T-helper 2 cell treated with Interferon-gamma antibody and Interleukin-4, amounts not matched to agents 5 μg/mL and 100 μg/mL, for 36 hours (primary cell): ENCODE results near the gene PLEKHO1.
"Not testable (repeated sequence)": the region's sequence is repeated elsewhere in the genome, so short reads cannot be mapped to it uniquely, and the experiment has no call there.

Experiments used
- DNase-seq: peaks from one replicate; pipeline ENCODE4 v3.0.0; 2021; ENCODE audit warnings: low spot score
- H3K27ac Mint-ChIP-seq: one replicate; pipeline ENCODE4 v1.8.0; 2021; ENCODE audit warnings: mild to moderate bottlenecking, mixed read lengths
- H3K27me3 Mint-ChIP-seq: one replicate; pipeline ENCODE4 v1.8.0; 2021; ENCODE audit warnings: low read depth, mixed read lengths
- H3K36me3 Mint-ChIP-seq: one replicate; pipeline ENCODE4 v1.8.0; 2021; ENCODE audit warnings: low read depth, mixed read lengths
- H3K4me1 Mint-ChIP-seq: one replicate; pipeline ENCODE4 v1.8.0; 2021; ENCODE audit warnings: low read depth, mixed read lengths
- H3K4me3 Mint-ChIP-seq: one replicate; pipeline ENCODE4 v1.8.0; 2022; ENCODE audit warnings: mild to moderate bottlenecking, moderate library complexity, mixed read lengths
- H3K9me3 Mint-ChIP-seq: one replicate; pipeline ENCODE4 v1.8.0; 2021; ENCODE audit warnings: mixed read lengths

Gene PLEKHO1

DNA sequence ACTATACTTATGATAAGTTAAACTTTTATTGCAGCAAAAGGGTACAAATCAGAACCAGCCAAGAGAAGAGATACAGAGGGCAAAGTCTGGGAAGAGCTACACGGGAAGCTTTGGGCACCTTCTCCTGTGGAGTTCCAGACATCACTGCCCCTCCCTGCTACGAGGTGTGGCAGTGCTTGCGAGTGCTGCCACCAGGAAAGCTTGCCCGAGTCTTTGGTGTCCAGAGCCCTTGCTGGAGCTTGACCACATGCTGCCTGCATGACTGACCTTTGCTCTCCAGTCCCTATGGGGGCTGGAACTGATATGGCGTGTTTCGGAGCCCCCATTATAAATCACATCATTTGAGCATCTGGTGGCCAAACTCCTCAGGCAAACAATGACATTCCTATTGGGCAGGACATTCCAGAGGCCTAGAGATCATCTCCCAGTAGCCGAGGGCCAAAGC, 23.4 kb downstream of the PLEKHO1 start:
- Mint-ChIP-seq H3K27me3 (peaks cover 3% of the 10 kb centered on the region), H3K4me1 (peaks cover 2% of the 10 kb centered on the region), H3K27ac (no peak overlapping the region), H3K36me3 (no peaks in the 10 kb centered on the region), H3K9me3 (no peaks in the 10 kb centered on the region), H3K4me3 (no peak overlapping the region)
- no peak for DNase-seq

DNA sequence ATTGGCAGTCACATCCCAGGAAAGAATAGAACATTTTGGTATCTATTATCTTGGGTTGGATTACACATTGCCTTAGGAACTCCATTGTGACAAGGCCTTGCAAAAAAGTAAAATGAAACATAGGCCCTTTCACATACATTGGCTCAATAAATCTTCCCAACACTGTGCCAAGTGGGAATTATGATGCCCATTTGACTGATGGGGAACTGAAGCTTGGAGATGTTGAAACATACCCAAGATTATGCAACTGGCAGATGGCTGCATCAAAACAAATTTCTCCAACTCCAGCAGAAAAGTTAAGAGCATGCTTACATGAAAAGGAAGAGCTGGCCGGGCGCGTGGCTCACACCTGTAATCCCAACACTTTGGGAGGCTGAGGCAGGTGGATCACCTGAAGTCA, 26.9 kb downstream of the PLEKHO1 start:
- H3K9me3 Mint-ChIP-seq = no peaks in the 10 kb centered on the region
- no peak overlapping the region for H3K27ac Mint-ChIP-seq
- no peaks in the 10 kb centered on the region for H3K36me3 Mint-ChIP-seq
- no peak overlapping the region for H3K4me3 Mint-ChIP-seq
- H3K4me1 Mint-ChIP-seq = no peaks in the 10 kb centered on the region
- H3K27me3 Mint-ChIP-seq = peaks cover 5% of the 10 kb centered on the region
- DNase-seq = no peak

DNA sequence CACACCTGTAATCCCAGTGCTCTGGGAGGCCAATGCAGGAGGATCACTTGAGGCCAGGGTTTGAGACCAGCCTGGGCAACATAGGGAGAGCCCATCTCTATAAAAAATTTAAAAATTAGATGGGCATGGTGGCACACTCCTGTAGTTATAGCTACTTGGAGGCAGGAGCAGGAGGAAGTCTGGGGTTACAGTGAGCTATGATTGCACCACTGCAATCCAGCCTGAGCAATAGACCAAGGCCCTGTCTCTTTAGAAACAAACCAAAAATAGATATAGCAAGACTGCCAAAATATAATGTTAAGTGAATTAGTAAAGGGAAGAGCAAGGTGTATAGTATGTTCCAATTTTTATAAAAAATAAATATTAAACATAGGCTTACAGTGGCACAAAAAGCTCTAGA, 28.8 kb downstream of the PLEKHO1 start:
- no peaks in the 10 kb centered on the region for H3K36me3 Mint-ChIP-seq
- no peaks in the 10 kb centered on the region for H3K9me3 Mint-ChIP-seq
- H3K4me3 Mint-ChIP-seq = no peak overlapping the region
- H3K27me3 Mint-ChIP-seq = peaks cover 2% of the 10 kb centered on the region
- no peaks in the 10 kb centered on the region for H3K4me1 Mint-ChIP-seq
- H3K27ac Mint-ChIP-seq = no peak overlapping the region
- DNase-seq = no peak

DNA sequence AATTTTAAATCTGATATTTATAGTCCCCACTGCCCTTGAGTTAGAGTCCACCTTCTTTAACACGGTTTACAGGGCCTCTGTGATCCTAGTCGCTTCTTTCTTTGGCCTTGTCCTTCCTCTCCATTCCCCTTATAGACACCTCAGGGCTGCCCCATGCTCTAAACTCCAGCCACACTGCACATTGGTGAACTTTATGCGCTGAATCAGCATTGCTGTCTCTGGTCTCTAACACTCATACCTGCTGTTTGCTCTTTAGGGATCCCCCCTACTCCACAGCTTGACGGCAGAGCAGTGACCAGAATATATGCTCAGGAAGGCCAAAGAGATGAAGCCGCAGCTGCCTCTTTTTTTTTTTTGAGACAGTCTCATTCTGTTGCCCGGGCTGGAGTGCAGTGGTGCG, 30.2 kb downstream of the PLEKHO1 start:
- Mint-ChIP-seq H3K27me3 (peaks cover 2% of the 10 kb centered on the region), H3K4me3 (no peak overlapping the region), H3K27ac (no peak overlapping the region), H3K36me3 (no peaks in the 10 kb centered on the region), H3K9me3 (no peaks in the 10 kb centered on the region), H3K4me1 (no peaks in the 10 kb centered on the region)
- no peak for DNase-seq

DNA sequence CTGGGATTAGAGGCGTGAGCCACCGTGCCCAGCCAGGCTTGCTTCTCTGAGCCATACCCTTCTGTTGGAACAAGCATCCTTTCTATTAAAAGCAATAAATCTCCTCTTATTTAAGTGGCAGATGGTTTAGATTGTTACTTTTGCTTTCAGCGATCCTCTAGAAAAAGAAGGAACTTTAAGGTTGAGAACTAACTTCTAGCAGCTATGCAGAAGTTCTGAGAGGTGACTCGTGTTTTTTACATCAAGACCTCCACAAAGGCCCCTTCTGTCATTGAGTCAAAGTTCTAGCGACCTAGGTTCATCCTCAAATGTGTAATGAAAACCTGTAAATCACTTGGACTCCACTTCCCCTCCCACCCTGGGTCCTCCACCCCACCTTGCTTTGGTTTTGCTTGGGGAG, 30.8 kb downstream of the PLEKHO1 start:
- DNase-seq = no peak
- no peaks in the 10 kb centered on the region for H3K9me3 Mint-ChIP-seq
- H3K4me1 Mint-ChIP-seq = no peaks in the 10 kb centered on the region
- no peaks in the 10 kb centered on the region for H3K36me3 Mint-ChIP-seq
- no peak overlapping the region for H3K4me3 Mint-ChIP-seq
- no peak overlapping the region for H3K27ac Mint-ChIP-seq
- H3K27me3 Mint-ChIP-seq = peaks cover 2% of the 10 kb centered on the region

DNA sequence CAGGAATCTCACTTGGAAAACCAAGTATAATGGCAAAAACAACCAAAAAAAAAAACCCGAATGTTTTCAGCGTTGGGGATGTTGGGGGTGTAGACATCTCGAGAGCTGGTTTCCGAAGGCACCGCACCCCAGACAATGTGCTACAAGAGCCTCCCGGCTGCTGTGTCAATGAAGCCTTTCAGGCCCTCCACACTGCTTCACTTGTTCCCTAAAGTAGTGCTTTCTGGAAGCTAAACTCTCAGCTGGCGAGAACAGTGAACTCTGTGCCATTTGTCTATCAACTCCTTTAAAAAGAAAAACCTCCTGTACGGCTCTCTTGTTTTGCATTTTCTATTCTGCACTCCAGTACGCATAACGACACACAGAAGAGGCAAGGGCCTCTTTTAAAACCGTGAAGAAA, 32.5 kb downstream of the PLEKHO1 start:
- Mint-ChIP-seq H3K27me3 (peaks cover 2% of the 10 kb centered on the region), H3K4me1 (peaks cover 6% of the 10 kb centered on the region), H3K27ac (no peak overlapping the region), H3K4me3 (no peak overlapping the region), H3K9me3 (no peaks in the 10 kb centered on the region), H3K36me3 (no peaks in the 10 kb centered on the region)
- DNase-seq = no peak

DNA sequence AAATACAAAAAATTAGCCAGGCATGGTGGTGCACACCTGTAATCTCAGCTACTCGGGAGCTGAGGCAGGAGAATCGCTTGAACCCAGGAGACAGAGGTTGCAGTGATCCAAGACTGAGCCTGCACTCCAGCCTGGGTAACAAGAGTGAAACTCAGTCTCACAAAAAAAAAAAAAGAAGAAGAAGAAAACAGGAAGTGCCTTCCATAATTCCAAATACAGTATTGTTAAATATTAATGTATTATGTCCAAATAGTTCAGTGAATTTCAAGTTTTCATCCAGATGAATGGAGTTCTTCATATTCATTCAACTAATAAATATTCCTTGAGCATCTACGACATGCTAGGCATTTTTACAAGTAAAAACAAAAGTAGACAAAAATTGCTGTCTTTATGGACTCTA, 33.3 kb downstream of the PLEKHO1 start:
- Mint-ChIP-seq H3K27ac (no peak overlapping the region), H3K4me3 (no peak overlapping the region), H3K4me1 (peaks cover 11% of the 10 kb centered on the region), H3K9me3 (no peaks in the 10 kb centered on the region), H3K27me3 (peaks cover 2% of the 10 kb centered on the region), H3K36me3 (no peaks in the 10 kb centered on the region)
- DNase-seq = no peak

DNA sequence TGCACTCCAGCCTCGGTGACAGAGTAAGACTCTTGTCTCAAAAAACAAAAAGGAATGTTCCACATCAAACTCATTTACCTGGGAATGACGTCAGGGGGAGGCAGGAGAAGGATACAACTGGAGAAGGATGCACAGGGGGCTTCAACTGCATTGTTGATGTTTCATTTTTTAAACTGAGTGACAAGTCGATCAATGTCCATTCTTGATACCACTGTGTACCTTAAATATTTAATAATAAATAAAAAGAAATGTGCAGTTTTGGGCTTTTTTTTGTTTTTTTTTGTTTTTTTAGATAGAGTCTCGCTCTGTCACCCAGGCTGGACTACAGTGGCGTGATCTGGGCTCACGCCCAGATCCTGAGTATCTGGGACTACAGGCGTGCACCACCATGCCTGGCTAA, 35.8 kb downstream of the PLEKHO1 start:
- H3K36me3 Mint-ChIP-seq = no peaks in the 10 kb centered on the region
- DNase-seq = no peak
- H3K4me1 Mint-ChIP-seq = peaks cover 11% of the 10 kb centered on the region
- H3K4me3 Mint-ChIP-seq = no peak overlapping the region
- no peak overlapping the region for H3K27ac Mint-ChIP-seq
- no peaks in the 10 kb centered on the region for H3K9me3 Mint-ChIP-seq
- H3K27me3 Mint-ChIP-seq = peaks cover 7% of the 10 kb centered on the region

DNA sequence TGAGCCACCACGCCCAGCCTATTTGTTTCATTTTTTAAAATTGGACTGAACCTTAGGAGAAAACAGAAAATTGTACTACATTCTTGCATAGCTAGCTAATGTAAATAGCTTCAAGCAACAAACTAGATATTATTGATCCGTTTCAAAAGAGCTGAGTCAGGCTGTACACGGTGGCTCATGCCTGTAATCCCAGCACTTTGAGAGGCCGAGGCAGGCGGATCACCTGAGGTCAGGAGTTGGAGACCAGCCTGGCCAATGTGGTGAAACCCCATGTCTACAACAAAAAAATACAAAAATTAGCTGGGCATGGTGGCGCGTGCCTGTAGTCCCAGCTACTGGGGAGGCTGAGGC, 36.7 kb downstream of the PLEKHO1 start:
- H3K27me3 Mint-ChIP-seq, H3K27ac Mint-ChIP-seq, DNase-seq, H3K36me3 Mint-ChIP-seq, H3K4me3 Mint-ChIP-seq, H3K9me3 Mint-ChIP-seq: not testable (repeated sequence)
- H3K4me1 Mint-ChIP-seq = peaks cover 11% of the 10 kb centered on the region

DNA sequence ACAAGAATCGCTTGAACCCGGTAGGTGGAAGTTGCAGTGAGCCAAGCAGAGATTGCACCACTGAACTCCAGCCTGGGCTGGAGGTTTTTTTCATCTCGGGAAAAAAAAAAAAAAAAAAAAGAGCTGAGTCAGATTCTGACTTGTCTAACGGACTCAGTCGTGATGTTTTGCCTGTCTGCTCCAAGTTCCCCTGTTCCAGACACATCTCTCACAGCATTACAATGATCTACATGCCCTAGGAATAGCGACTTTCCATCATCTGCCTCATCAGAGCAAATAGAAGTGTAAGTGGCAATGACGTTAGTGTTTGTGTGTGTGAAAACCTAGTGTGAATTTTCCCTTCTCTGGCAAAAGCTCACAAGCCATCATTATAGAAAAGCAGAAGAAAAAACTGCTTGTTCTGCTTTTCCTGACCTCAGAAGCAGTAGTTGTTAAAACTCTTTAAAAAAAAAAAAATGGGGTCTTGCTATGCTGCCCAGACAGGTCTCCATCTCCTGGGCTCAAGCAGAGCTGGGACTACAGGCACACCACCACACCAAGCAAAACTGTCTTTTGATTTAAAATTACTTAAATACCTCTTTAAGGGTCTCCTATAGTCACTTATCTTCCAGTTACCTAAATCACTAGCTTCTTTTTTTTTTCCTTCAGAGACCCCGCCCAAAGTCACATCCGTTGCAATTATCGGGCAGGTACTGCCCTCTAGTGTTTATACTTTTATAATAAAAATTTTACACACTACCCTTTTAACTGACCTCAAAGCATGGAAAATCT, 37.3 kb downstream of the PLEKHO1 start:
- H3K4me1 Mint-ChIP-seq = peaks cover 11% of the 10 kb centered on the region
- H3K27me3 Mint-ChIP-seq = peaks cover 7% of the 10 kb centered on the region
- H3K36me3 Mint-ChIP-seq = no peaks in the 10 kb centered on the region
- peak overlapping the region; percentile 38 for H3K4me3 Mint-ChIP-seq
- DNase-seq = no peak
- H3K9me3 Mint-ChIP-seq = no peaks in the 10 kb centered on the region
- peak overlapping the region; percentile 45 for H3K27ac Mint-ChIP-seq

DNA sequence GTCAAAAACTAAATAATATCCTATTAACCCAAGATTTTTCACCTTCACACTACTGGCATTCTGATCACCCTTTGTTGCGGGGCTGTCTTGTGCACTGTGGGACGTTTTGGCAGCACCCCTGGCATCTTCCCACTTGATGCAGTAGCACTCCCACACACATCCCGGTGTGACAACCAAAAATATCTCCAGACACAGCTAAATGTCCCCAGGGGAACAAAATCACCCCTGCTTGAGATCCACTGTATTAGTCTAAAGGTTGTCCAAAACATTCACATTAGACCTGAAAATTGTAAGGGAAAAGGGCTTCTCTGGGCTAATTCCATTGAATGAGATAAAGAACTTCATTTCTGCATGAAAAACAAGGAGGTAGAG, 37.8 kb downstream of the PLEKHO1 start:
- Mint-ChIP-seq H3K27ac (no peak overlapping the region), H3K4me3 (no peak overlapping the region), H3K36me3 (no peaks in the 10 kb centered on the region), H3K9me3 (no peaks in the 10 kb centered on the region), H3K4me1 (peaks cover 11% of the 10 kb centered on the region), H3K27me3 (peaks cover 7% of the 10 kb centered on the region)
- DNase-seq = no peak

DNA sequence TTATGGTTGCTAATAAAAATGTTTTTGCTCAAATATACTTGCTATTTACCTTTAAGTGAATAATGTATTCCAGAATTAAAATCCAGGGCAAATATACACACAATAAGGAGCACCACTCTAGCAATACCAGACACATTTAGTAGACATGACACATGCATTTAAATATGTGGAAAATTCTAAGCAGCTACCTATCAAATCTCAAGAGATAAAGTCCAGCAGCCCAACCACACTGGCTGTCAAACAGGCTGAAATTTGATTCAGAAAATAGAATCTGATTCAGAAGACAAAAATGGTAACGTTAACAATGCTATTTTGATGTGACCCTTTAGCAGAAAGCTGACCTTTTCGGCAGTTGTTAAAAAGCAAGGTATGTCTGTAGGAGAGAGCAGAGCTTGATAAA, 42.3 kb downstream of the PLEKHO1 start:
- no peak for DNase-seq
- peaks cover 21% of the 10 kb centered on the region for H3K27me3 Mint-ChIP-seq
- H3K4me1 Mint-ChIP-seq = peaks cover 7% of the 10 kb centered on the region
- H3K4me3 Mint-ChIP-seq = no peak overlapping the region
- H3K27ac Mint-ChIP-seq = no peak overlapping the region
- no peaks in the 10 kb centered on the region for H3K36me3 Mint-ChIP-seq
- H3K9me3 Mint-ChIP-seq = no peaks in the 10 kb centered on the region

DNA sequence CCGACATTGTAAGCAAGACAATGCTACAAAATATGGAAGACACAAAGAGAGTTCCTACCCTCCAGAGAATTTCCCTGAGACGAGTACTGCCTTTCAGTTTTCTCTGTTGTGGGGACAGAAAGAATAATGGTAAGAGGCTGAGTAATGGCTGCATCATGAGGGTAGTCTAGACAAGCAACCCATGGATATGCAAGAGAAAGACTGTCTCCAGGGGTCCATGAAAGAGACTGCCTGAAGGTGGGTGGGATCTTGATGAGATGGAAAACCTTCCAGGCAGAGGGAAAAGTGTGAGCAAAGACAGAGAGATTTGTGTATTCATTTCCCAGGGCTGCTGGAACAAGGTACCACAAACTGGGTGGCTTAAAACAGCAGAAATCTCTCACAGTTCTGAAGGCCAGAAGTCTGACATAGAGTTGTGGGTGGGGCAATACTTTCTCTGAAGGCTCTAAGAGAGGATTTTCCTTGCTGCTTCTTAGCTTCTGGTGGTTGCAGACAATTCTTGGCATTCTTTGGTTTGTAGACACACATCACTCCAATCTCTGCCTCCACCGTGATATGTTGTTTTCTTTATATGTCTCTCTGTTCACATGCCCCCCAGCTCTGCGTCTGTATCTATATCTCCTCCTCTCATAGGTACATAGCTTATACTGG, 44.8 kb downstream of the PLEKHO1 start:
- no peak overlapping the region for H3K4me3 Mint-ChIP-seq
- H3K9me3 Mint-ChIP-seq = no peaks in the 10 kb centered on the region
- no peaks in the 10 kb centered on the region for H3K36me3 Mint-ChIP-seq
- no peak for DNase-seq
- H3K27ac Mint-ChIP-seq = no peak overlapping the region
- peaks cover 31% of the 10 kb centered on the region for H3K27me3 Mint-ChIP-seq
- no peaks in the 10 kb centered on the region for H3K4me1 Mint-ChIP-seq

DNA sequence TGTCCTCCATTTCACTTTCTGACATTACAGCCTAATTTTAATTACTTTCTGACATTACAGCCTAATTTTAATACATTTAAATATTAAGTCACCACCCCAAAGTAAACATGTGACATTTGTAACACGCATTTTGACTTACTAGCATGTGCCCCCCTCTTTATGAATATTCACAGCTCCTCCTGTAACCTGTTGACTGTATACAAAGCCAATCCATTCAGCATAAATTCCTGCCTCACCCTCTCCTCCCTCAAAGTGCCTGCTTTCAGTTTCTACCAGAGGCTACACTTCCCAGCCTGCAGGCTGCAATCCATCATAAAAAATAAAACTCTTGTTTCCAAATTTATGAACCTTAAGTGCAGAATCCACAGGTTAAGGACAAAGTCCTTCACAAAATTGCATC, 46.7 kb downstream of the PLEKHO1 start:
- Mint-ChIP-seq H3K36me3 (no peaks in the 10 kb centered on the region), H3K4me3 (no peak overlapping the region), H3K9me3 (no peaks in the 10 kb centered on the region), H3K27me3 (peaks cover 28% of the 10 kb centered on the region), H3K4me1 (no peaks in the 10 kb centered on the region), H3K27ac (no peak overlapping the region)
- no peak for DNase-seq
